Kidney epithelial cell (primary cell): ENCODE measurements around the gene IL20. TPM values are rescaled to one million over a fixed set of nuclear protein-coding genes. Genes with fewer than 3 reads are reported as not detected.
A peak's percentile ranks its signal among the peaks of the same experiment; 100 is the strongest.

Source experiments
- DNase-seq: peaks from one replicate; pipeline ENCODE4 v3.0.0-alpha.2; 2010; ENCODE audit warnings: low read depth
- H3K27me3 ChIP-seq: 2 replicates; pipeline ENCODE4 v1.6.0; 2011; ENCODE audit warnings: low read length; ENCODE audit not compliant: control insufficient read depth, insufficient read depth
- H3K36me3 ChIP-seq: 2 replicates; pipeline ENCODE4 v1.5.1; 2011; ENCODE audit warnings: low read length; ENCODE audit not compliant: control insufficient read depth, insufficient read depth
- H3K4me3 ChIP-seq: 2 replicates; pipeline ENCODE4 v1.5.1; 2011; ENCODE audit warnings: low read depth, mild to moderate bottlenecking, control low read depth, low read length
- total RNA-seq: library from RNA; depleted of rRNA; stranded (reverse); fragments of >200 nt; gene quantifications from 2 replicates; pipeline ENCODE4 v1.2.3, GENCODE V29; 2015
- TF ChIP-seq, protein P1 (sequence below): IDR thresholded peaks from 2 replicates; pipeline ENCODE4 v1.5.1; 2011; ENCODE audit warnings: mild to moderate bottlenecking, moderate library complexity, low read length, control low read depth, inconsistent platforms; ENCODE audit not compliant: insufficient read depth, poor library complexity, severe bottlenecking

IL20 gene
- total RNA-seq, 1 donor from 2014 or later: not detected

DNA sequence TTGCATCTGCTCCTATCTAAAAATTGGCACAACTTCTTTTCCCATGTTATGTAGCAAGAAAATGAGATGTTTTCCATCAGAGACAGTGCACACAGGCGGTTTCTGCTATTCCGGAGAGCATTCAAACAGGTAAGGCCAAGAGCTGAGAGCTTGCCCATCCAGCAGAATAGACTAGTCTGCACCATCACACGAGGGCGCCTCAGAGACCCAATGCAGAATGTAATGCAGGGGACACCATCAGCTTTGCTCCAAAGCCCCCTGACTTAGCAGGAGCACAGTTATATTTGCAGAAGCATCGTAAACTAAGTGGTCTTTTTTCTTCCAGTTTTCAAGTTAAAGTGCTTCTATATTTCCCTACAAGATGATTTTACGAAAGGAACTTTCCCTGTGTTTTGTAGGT lies 36.5 kb downstream of the IL20 start:
- no peak for DNase-seq
- Histone ChIP-seq H3K4me3 (no peak overlapping the region), H3K27me3 (no peaks in the 10 kb centered on the region), H3K36me3 (no peaks in the 10 kb centered on the region)
- TF ChIP-seq, protein P1, sequence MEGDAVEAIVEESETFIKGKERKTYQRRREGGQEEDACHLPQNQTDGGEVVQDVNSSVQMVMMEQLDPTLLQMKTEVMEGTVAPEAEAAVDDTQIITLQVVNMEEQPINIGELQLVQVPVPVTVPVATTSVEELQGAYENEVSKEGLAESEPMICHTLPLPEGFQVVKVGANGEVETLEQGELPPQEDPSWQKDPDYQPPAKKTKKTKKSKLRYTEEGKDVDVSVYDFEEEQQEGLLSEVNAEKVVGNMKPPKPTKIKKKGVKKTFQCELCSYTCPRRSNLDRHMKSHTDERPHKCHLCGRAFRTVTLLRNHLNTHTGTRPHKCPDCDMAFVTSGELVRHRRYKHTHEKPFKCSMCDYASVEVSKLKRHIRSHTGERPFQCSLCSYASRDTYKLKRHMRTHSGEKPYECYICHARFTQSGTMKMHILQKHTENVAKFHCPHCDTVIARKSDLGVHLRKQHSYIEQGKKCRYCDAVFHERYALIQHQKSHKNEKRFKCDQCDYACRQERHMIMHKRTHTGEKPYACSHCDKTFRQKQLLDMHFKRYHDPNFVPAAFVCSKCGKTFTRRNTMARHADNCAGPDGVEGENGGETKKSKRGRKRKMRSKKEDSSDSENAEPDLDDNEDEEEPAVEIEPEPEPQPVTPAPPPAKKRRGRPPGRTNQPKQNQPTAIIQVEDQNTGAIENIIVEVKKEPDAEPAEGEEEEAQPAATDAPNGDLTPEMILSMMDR: no peak

DNA sequence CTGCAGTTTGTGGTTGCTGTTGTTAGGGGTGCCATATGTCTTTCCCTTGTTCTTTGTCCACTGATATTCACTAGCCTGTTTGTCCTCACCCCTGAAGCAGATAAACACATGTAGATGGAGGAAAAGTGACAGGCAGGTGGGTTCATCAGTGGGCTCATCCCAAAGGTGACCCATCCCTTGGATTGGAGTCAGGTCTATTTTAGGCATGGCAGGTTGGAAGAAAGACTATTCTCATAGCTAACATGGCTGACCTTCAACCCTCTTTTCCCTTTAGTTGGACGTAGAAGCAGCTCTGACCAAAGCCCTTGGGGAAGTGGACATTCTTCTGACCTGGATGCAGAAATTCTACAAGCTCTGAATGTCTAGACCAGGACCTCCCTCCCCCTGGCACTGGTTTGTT lies 37.3 kb downstream of the IL20 start:
- TF ChIP-seq, protein P1: no peak
- H3K4me3 ChIP-seq: no peak overlapping the region
- H3K36me3 ChIP-seq: no peaks in the 10 kb centered on the region
- DNase-seq: no peak
- no peaks in the 10 kb centered on the region for H3K27me3 ChIP-seq

- H3K4me3 ChIP-seq: no peak overlapping the region
- H3K36me3 ChIP-seq: no peaks in the 10 kb centered on the region
- no peaks in the 10 kb centered on the region for H3K27me3 ChIP-seq
- DNase-seq: no peak
- TF ChIP-seq, protein P1: no peak
These were observed 38.3 kb downstream of the IL20 start for GRCh38 chr1:206903687-206904086.

DNA sequence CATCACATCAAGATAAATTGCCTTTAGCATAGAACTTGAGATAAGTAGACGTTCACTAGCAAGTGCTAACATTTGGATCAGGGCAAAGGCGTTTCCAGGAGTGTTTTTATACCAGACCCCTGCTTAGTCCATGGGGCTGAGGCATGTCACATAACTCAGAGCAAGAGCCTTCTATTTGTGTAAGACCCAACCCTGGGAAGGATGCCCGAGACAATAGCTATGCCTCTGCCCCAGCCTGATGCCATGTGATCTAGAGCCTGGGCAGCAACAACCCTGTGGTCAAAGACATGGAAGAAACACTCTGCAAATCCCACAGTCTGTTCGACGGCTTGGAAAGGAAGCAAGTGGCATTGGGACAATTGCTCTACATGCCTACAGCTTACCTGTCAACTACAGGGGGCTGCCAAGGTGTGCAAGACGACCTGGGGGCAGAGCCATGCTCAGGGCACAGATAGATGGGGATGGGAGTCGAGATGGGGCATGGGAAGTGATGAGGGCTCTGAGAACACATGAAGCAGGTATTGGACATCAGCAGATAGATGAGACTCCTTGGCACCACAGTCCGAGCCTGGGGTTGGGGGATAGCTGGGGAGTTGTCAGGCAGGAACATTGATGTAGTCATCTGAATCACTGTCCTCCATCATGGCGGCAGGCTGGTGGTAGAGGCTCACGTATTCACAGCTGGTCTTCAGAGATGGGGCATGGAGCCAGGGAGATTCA lies 39.2 kb downstream of the IL20 start:
- no peak for DNase-seq
- Histone ChIP-seq H3K4me3 (no peak overlapping the region), H3K27me3 (peaks cover under 1% of the 10 kb centered on the region), H3K36me3 (no peaks in the 10 kb centered on the region)
- TF ChIP-seq, protein P1: no peak

GRCh38 chr1:206905295-206906164 lies 40.1 kb downstream of the IL20 start:
- Histone ChIP-seq H3K36me3 (no peaks in the 10 kb centered on the region), H3K4me3 (no peak overlapping the region), H3K27me3 (peaks cover 2% of the 10 kb centered on the region)
- DNase-seq: peak; percentile 85
- TF ChIP-seq, protein P1: no peak
